GM12878 (cell line): ENCODE measurements around the gene C6orf120. TPM values are rescaled to one million over a fixed set of nuclear protein-coding genes. Genes with fewer than 3 reads are reported as not detected.

ENCODE experiments used
- ATF3 ChIP-seq: IDR thresholded peaks from 2 replicates; pipeline ENCODE4 v1.6.1; 2011; ENCODE audit warnings: low read depth, mild to moderate bottlenecking, low read length, moderate library complexity, borderline replicate concordance; ENCODE audit errors: extremely low read depth
- ATF7 ChIP-seq: fragments of 450-650 bp; IDR thresholded peaks from 2 replicates; pipeline ENCODE4 v1.6.1; 2016; ENCODE audit warnings: low read depth, mild to moderate bottlenecking
- BACH1 ChIP-seq: fragments of 450-650 bp; IDR thresholded peaks from 2 replicates; pipeline ENCODE4 v1.6.1; 2017; ENCODE audit warnings: mild to moderate bottlenecking, borderline replicate concordance
- CBX3 ChIP-seq: fragments of 200-600 bp; sonication (generic); IDR thresholded peaks from 2 replicates; pipeline ENCODE4 v1.6.1; 2016; ENCODE audit warnings: low read depth, borderline replicate concordance
- CHD1 ChIP-seq: IDR thresholded peaks from 2 replicates; pipeline ENCODE4 v1.6.1; 2012; ENCODE audit warnings: low read depth, low read length, improper control_type of control experiment
- EED ChIP-seq: sonication (generic); IDR thresholded peaks from 2 replicates; pipeline ENCODE4 v1.6.1; 2016; ENCODE audit warnings: antibody characterized with exemption, low read depth
- HDGF ChIP-seq: fragments of 450-650 bp; IDR thresholded peaks from 2 replicates; pipeline ENCODE4 v1.6.1; 2016; ENCODE audit warnings: antibody characterized with exemption
- KDM1A ChIP-seq: fragments of 200-600 bp; sonication (generic); IDR thresholded peaks from 2 replicates; pipeline ENCODE4 v1.6.1; 2016; ENCODE audit warnings: borderline replicate concordance
- MEF2B ChIP-seq: fragments of 450-650 bp; IDR thresholded peaks from 2 replicates; pipeline ENCODE4 v1.6.1; 2018; ENCODE audit warnings: mild to moderate bottlenecking, moderate library complexity; ENCODE audit not compliant: partially characterized antibody, poor library complexity, severe bottlenecking
- NFXL1 ChIP-seq: fragments of 450-650 bp; IDR thresholded peaks from 2 replicates; pipeline ENCODE4 v1.6.1; 2017; ENCODE audit warnings: antibody characterized with exemption, mild to moderate bottlenecking, borderline replicate concordance
- NR2F1 ChIP-seq: fragments of 450-650 bp; conservative IDR thresholded peaks from 2 replicates; pipeline ENCODE4 v1.6.1; 2017; ENCODE audit warnings: mild to moderate bottlenecking
- PAX5 ChIP-seq: IDR thresholded peaks from 2 replicates; pipeline ENCODE4 v1.6.1; 2011; ENCODE audit warnings: low read depth, low read length, borderline replicate concordance
- RAD51 ChIP-seq: fragments of 450-650 bp; IDR thresholded peaks from 2 replicates; pipeline ENCODE4 v1.6.1; 2016; ENCODE audit warnings: moderate library complexity, mild to moderate bottlenecking, inconsistent platforms
- SUPT20H ChIP-seq: IDR thresholded peaks from 2 replicates; pipeline ENCODE4 v1.6.1; 2011; ENCODE audit warnings: low read depth, mild to moderate bottlenecking, low read length, moderate library complexity, borderline replicate concordance; ENCODE audit not compliant: control insufficient read depth
- ZZZ3 ChIP-seq: IDR thresholded peaks from 2 replicates; pipeline ENCODE4 v1.6.1; 2011; ENCODE audit warnings: low read depth; ENCODE audit not compliant: control insufficient read depth, insufficient read length
- polyA plus RNA-seq, 11 experiments: library from polyadenylated mRNA; depleted of rRNA in 4 of 11; unstranded in 6 of 11; stranded (reverse) in 5 of 11; fragments of >200 nt; fragmentation: Nextera tagmentation in 4 of 11; fragmentation: Illumina TruSeq in 1 of 11; extraction: Ambion mirVana in 4 of 11; extraction: Trizol in 1 of 11; gene quantifications; 1 replicate in 1 of 11; 2 replicates in 10 of 11; pipeline versions ENCODE4 v1.2.1 to v1.2.3, GENCODE V29; 2011 to 2016; ENCODE audit warnings: inconsistent platforms in 2 of 11, missing spikeins in 2 of 11, low read depth in 1 of 11
- total RNA-seq, 4 experiments: library from RNA; depleted of rRNA in 3 of 4; stranded (reverse); fragments of >200 nt in 3 of 4; fragmentation: Illumina TruSeq in 1 of 4; extraction: Trizol in 1 of 4; gene quantifications; 2 replicates each; pipeline versions ENCODE4 v1.2.1 to v1.2.3, GENCODE V29; 2013 to 2021
- TF ChIP-seq, protein P1 (sequence below): IDR thresholded peaks from 2 replicates; pipeline ENCODE4 v1.6.1; 2012; ENCODE audit warnings: improper control_type of control experiment, low read depth, low read length; ENCODE audit not compliant: insufficient replicate concordance
- TF ChIP-seq, protein P2 (sequence below): IDR thresholded peaks from 2 replicates; pipeline ENCODE4 v1.6.1; 2012; ENCODE audit warnings: mild to moderate bottlenecking, low read depth, low read length
- TF ChIP-seq, protein P3 (sequence below): IDR thresholded peaks from 2 replicates; pipeline ENCODE4 v1.6.1; 2012; ENCODE audit warnings: low read depth, low read length, improper control_type of control experiment

Gene C6orf120
- total and polyA plus RNA-seq, 10 of the 15 experiments (the other 5 are each of a cell fraction or from before 2014, with no cell fraction given), result 3.6 to 23.9 (median 18.2) TPM

DNA sequence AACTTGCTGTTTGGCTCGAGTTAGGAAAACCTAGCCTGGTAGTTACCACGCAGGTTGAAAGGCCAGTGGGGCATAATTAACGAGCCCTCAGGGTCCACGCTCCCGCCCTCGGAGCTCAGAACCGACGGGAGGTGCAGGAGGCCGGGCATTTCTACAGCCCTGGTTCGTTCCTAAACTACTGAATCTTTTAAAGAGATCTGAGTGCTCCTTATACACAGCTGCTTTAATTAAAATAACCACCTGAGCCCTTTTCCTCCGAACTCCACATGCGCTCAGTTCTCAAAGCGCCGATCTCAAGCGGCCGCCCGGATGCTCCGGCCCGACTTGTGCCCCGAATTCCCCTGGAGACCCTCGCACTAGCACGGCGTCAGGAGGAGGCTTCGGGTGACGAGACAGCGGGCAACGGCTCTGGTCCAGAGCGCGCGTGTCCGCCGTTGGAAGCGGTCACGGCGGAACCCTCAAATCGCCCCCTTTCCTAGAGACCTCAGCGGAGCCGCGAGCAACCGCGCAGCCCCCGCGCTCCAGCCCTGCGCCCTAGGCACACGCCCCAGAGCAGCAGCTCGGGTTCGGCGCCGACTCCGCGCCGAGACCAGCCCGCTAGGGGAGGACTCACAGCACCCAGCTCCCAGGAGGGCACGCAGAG is 494 bp upstream of the C6orf120 start (continued):
- TF ChIP-seq, protein P1, sequence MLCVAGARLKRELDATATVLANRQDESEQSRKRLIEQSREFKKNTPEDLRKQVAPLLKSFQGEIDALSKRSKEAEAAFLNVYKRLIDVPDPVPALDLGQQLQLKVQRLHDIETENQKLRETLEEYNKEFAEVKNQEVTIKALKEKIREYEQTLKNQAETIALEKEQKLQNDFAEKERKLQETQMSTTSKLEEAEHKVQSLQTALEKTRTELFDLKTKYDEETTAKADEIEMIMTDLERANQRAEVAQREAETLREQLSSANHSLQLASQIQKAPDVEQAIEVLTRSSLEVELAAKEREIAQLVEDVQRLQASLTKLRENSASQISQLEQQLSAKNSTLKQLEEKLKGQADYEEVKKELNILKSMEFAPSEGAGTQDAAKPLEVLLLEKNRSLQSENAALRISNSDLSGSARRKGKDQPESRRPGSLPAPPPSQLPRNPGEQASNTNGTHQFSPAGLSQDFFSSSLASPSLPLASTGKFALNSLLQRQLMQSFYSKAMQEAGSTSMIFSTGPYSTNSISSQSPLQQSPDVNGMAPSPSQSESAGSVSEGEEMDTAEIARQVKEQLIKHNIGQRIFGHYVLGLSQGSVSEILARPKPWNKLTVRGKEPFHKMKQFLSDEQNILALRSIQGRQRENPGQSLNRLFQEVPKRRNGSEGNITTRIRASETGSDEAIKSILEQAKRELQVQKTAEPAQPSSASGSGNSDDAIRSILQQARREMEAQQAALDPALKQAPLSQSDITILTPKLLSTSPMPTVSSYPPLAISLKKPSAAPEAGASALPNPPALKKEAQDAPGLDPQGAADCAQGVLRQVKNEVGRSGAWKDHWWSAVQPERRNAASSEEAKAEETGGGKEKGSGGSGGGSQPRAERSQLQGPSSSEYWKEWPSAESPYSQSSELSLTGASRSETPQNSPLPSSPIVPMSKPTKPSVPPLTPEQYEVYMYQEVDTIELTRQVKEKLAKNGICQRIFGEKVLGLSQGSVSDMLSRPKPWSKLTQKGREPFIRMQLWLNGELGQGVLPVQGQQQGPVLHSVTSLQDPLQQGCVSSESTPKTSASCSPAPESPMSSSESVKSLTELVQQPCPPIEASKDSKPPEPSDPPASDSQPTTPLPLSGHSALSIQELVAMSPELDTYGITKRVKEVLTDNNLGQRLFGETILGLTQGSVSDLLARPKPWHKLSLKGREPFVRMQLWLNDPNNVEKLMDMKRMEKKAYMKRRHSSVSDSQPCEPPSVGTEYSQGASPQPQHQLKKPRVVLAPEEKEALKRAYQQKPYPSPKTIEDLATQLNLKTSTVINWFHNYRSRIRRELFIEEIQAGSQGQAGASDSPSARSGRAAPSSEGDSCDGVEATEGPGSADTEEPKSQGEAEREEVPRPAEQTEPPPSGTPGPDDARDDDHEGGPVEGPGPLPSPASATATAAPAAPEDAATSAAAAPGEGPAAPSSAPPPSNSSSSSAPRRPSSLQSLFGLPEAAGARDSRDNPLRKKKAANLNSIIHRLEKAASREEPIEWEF, result no peak
- TF ChIP-seq PAX5 (peak; percentile 7; the same call in 1 of the 2 replicates), RAD51 (no peak), CBX3 (no peak), KDM1A (no peak), EED (no peak), HDGF (no peak), CHD1 (no peak), BACH1 (no peak; the same call in 1 of the 2 replicates), SUPT20H (no peak), ZZZ3 (no peak), ATF3 (no peak), ATF7 (no peak), NR2F1 (0 out of 2 replicates have a peak, but pooled peaks have one; percentile 17), MEF2B (peak; percentile 82), NFXL1 (peak; percentile 96)
- TF ChIP-seq, protein P2, sequence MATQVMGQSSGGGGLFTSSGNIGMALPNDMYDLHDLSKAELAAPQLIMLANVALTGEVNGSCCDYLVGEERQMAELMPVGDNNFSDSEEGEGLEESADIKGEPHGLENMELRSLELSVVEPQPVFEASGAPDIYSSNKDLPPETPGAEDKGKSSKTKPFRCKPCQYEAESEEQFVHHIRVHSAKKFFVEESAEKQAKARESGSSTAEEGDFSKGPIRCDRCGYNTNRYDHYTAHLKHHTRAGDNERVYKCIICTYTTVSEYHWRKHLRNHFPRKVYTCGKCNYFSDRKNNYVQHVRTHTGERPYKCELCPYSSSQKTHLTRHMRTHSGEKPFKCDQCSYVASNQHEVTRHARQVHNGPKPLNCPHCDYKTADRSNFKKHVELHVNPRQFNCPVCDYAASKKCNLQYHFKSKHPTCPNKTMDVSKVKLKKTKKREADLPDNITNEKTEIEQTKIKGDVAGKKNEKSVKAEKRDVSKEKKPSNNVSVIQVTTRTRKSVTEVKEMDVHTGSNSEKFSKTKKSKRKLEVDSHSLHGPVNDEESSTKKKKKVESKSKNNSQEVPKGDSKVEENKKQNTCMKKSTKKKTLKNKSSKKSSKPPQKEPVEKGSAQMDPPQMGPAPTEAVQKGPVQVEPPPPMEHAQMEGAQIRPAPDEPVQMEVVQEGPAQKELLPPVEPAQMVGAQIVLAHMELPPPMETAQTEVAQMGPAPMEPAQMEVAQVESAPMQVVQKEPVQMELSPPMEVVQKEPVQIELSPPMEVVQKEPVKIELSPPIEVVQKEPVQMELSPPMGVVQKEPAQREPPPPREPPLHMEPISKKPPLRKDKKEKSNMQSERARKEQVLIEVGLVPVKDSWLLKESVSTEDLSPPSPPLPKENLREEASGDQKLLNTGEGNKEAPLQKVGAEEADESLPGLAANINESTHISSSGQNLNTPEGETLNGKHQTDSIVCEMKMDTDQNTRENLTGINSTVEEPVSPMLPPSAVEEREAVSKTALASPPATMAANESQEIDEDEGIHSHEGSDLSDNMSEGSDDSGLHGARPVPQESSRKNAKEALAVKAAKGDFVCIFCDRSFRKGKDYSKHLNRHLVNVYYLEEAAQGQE, result no peak
- TF ChIP-seq, protein P3, sequence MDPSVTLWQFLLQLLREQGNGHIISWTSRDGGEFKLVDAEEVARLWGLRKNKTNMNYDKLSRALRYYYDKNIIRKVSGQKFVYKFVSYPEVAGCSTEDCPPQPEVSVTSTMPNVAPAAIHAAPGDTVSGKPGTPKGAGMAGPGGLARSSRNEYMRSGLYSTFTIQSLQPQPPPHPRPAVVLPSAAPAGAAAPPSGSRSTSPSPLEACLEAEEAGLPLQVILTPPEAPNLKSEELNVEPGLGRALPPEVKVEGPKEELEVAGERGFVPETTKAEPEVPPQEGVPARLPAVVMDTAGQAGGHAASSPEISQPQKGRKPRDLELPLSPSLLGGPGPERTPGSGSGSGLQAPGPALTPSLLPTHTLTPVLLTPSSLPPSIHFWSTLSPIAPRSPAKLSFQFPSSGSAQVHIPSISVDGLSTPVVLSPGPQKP, result no peak
